NCI-H748 (cell line): ENCODE measurements around the gene HOXB2.

ENCODE experiments used
- DNase-seq: peaks from one replicate; lab custom pipeline; 2025; ENCODE audit not compliant: unreplicated experiment; lab: John Stamatoyannopoulos, UW

Gene HOXB2

GRCh38 chr17:48566717-48567116, 21.8 kb upstream of the HOXB2 start:
- no peak for DNase-seq

- DNase-seq = no peak
Measured at GRCh38 chr17:48565925-48566710, 21.2 kb upstream of the HOXB2 start.

GRCh38 chr17:48565022-48565554, 20.2 kb upstream of the HOXB2 start:
- peak; percentile 13 for DNase-seq

- DNase-seq = peak; percentile 62
Measured at GRCh38 chr17:48564188-48565021, 19.5 kb upstream of the HOXB2 start.

GRCh38 chr17:48563867-48564187, 18.9 kb upstream of the HOXB2 start:
- DNase-seq = no peak

- peak; percentile 39 for DNase-seq
Measured at GRCh38 chr17:48563385-48563838, 18.5 kb upstream of the HOXB2 start.

- no peak for DNase-seq
Measured at GRCh38 chr17:48562934-48563333, 18.0 kb upstream of the HOXB2 start.

GRCh38 chr17:48561884-48562810, 17.2 kb upstream of the HOXB2 start:
- no peak for DNase-seq

- no peak for DNase-seq
Measured at GRCh38 chr17:48559840-48560817, 15.2 kb upstream of the HOXB2 start.

GRCh38 chr17:48559122-48559839, 14.4 kb upstream of the HOXB2 start:
- DNase-seq = no peak

GRCh38 chr17:48558831-48559121, 13.9 kb upstream of the HOXB2 start:
- no peak for DNase-seq

GRCh38 chr17:48558057-48558830, 13.3 kb upstream of the HOXB2 start:
- DNase-seq = no peak

GRCh38 chr17:48556576-48557401, 11.9 kb upstream of the HOXB2 start:
- DNase-seq = no peak

GRCh38 chr17:48556229-48556575, 11.3 kb upstream of the HOXB2 start:
- no peak for DNase-seq

- peak; percentile 82 for DNase-seq
Measured at GRCh38 chr17:48555258-48556228, 10.6 kb upstream of the HOXB2 start.

- peak; percentile 69 for DNase-seq
Measured at GRCh38 chr17:48554412-48555257, 9.7 kb upstream of the HOXB2 start.
